Heart left ventricle (tissue), 13 donors: Measurements from ENCODE around the gene WFS1.

ENCODE experiments used
- CTCF ChIP-seq, 12 donors: fragments of 200-600 bp; sonication (generic) in 4 of 12; IDR thresholded peaks; one replicate each; pipeline versions ENCODE4 v1.5.0 to v1.8.0; 2018 to 2022; ENCODE audit warnings: antibody characterized with exemption in 12 of 12, mild to moderate bottlenecking in 5 of 12
- POLR2A ChIP-seq, 2 donors: fragments of 450-650 bp; IDR thresholded peaks; one replicate each; pipeline ENCODE4 v1.6.1; 2017; ENCODE audit warnings: antibody characterized with exemption in 2 of 2, mild to moderate bottlenecking in 2 of 2, moderate library complexity in 2 of 2
- donor health status: ischemic (EF 13 %, LVEDD 7.1; RV severe dilation, severe dysfunction).
- donor health status: DM: no; HTN: yes; CAD: no.
- donor health status: DM: no; HTN: no; CAD: no.
- donor health status: ischemic (EF 25% LVEDD 6.9; RV normal size, moderate dysfunction).
- donor health status: ischemic (EF 25% LVEDD 5.7; RV mildly dilated, moderate dysfunction).
- donor health status: ischemic (EF 35%, LVEDD 5.7; RV mildly dilated, moderate dysfunction).
- donor health status: nonischemic (EF 11% LVEDD 7.7; RV severe dilation, severe dysfunction).
- donor health status: DM: yes; HTN: yes; CAD: no.
- donor health status: PGD.
- donor health status: ischemic (EF 29% LVEDD 5.4; RV normal size, mild dysfunction).
- donor health status: nonischemic (EF 23%, LVEDD 6.1; RV moderate dilation, normal function).

GRCh38 chr4:6235901-6236640, 33.6 kb upstream of the WFS1 start:
- no peak for TF ChIP-seq CTCF (IDR thresholded peaks at IDR 0.05)
- no peak for TF ChIP-seq POLR2A (IDR thresholded peaks at IDR 0.05)
